ENCODE measurements around the gene CCDC80.
"Not testable (repeated sequence)": the region's sequence is repeated elsewhere in the genome, so short reads cannot be mapped to it uniquely, and the experiment has no call there.

CCDC80 gene

DNA sequence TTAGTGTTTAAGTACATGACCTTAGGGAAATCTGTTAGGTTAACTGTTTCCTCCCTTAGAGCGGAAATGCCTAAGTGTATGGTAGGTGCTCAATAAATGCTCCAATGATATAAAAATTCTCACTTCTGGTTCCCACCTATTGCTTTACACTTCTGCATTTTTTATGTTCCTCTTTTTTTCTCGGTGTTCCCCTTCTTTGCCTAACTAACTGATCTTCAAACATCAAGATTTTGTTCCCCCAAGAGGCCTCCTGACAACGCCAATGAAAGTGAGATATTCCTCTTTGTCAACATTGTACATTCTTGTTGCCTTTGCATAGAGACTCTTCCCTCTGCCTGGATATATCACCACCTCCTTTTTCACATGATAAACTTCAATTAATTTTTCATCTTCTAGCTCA is 61.7 kb downstream of the CCDC80 start:
- H3K4me3 ChIP-seq (ENCODE audit: low read depth, low read length) = no peak overlapping the region
- no peak for TF ChIP-seq CTCF (IDR thresholded peaks at IDR 0.05; ENCODE audit: borderline replicate concordance, insufficient read depth, low read depth, low read length)

GRCh38 chr3:112572701-112573100 is 68.2 kb downstream of the CCDC80 start:
- TF ChIP-seq CTCF (IDR thresholded peaks at IDR 0.05; ENCODE audit: borderline replicate concordance, insufficient read depth, low read depth, low read length) = no peak

DNA sequence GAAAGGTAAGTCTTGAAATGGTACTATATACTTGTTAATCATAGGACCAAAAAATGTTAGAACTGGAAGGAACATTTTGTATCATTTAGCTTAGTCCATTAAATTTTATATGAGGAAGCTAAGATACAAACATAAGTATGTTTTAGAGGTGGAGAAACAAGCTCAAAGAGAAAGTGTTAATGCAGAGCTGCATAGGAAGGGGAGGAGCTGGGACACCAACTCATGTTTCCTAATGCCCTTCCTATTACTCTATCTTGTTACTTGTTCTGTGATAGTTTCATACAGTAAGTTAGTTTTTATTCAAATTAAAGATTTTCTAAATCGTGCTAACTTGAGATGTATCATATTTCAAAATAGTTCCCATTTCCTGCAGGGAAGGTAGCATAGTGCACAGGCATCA is 71.7 kb downstream of the CCDC80 start:
- no peak for TF ChIP-seq CTCF (IDR thresholded peaks at IDR 0.05; ENCODE audit: borderline replicate concordance, insufficient read depth, low read depth, low read length)
- H3K4me3 ChIP-seq (ENCODE audit: low read depth, low read length) = no peak overlapping the region

More at GRCh38 chr3:112572701-112573100, 68.2 kb downstream of the CCDC80 start:
- no peak overlapping the region for H3K4me3 ChIP-seq (ENCODE audit: low read depth, low read length)

DNA sequence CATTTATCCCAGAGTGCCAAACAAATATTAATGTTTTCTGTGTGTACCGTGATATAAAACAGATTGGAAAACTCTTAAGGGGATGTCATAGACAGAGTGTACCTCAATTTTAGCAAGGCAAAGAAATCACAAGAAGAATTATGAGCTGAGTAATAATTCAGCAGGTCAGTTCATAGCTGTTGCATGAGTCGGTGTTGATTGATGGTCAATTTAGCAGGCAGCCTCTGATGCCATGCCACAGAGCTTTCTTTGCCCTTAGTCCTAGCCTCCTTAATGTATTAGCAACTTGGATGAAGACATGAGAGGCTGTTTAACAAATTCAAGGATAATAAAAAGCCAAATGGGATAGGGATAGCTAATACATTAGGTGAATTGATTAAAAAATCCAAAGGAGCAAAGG is 72.3 kb downstream of the CCDC80 start:
- no peak for TF ChIP-seq CTCF (IDR thresholded peaks at IDR 0.05; ENCODE audit: borderline replicate concordance, insufficient read depth, low read depth, low read length)
- H3K4me3 ChIP-seq (ENCODE audit: low read depth, low read length) = no peak overlapping the region

- no peak for TF ChIP-seq CTCF (IDR thresholded peaks at IDR 0.05; ENCODE audit: borderline replicate concordance, insufficient read depth, low read depth, low read length)
- H3K4me3 ChIP-seq (ENCODE audit: low read depth, low read length) = no peak overlapping the region
Observed at GRCh38 chr3:112564940-112565305, 76.0 kb downstream of the CCDC80 start.

DNA sequence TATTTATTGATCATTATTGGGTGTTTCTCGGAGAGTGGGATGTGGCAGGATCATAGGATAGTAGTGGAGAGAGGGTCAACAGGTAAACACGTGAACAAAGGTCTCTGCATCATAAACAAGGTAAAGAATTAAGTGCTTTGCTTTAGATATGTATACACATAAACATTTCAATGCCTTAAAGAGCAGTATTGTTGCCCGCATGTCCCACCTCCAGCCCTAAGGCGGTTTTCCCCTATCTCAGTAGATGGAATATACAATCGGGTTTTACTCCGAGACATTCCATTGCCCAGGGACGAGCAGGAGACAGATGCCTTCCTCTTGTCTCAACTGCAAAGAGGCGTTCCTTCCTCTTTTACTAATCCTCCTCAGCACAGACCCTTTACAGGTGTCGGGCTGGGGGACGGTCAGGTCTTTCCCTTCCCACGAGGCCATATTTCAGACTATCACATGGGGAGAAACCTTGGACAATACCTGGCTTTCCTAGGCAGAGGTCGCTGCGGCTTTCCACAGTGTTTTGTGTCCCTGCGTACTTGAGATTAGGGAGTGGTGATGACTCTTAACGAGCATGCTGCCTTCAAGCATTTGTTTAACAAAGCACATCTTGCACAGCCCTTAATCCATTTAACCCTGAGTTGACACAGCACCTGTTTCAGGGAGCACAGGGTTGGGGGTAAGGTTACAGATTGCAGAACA is 76.5 kb downstream of the CCDC80 start:
- H3K4me3 ChIP-seq (ENCODE audit: low read depth, low read length) = not testable (repeated sequence)

DNA sequence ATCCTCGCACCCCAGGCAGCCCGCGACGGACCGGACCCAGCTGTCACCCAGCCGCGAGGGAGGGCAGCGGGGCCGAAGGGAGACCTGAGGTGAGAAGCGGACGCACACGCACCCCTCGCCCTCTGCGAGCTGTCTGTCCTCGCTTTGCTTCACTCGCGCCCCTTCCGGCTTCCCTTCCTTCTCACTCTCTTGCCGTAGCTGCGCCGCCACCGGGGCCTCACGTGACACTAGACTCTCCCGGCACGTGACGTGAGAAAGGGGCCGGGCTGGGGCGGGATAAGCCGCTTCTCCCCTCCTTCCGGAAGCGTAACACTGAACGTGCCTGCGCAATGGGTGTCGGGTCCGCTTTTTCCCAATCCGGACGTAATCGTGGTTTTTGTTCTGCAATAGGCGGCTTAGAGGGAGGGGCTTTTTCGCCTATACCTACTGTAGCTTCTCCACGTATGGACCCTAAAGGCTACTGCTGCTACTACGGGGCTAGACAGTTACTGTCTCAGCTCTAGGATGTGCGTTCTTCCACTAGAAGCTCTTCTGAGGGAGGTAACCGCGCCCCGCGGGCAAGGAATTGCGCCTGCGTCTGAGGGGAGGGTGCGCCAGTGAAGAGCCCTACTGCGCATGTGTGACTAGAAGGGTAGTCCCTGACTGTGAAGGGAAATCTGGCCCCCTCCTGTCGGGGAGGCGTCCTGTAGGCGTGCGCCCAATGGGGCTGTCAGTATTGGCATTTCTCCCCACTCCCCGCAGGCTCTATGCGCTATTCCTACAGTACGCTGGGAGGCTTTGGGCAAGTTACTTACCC is 79.0 kb downstream of the CCDC80 start, which contains the start of the genes ATG3 and SLC35A5:
ATG3 (minus strand) TSS at position 229 of the 796 bp plus-strand sequence. CDS start 434 bp downstream, outside the sequence.
SLC35A5 (plus strand) TSS at position 312 of the 796 bp plus-strand sequence. CDS start 1,359 bp downstream, outside the sequence.
- 0 out of 2 replicates have a peak, but pooled peaks have one; percentile 17 for TF ChIP-seq CTCF (IDR thresholded peaks at IDR 0.05; ENCODE audit: borderline replicate concordance, insufficient read depth, low read depth, low read length)
- H3K4me3 ChIP-seq (ENCODE audit: low read depth, low read length) = peak within 1 kb of the TSS; percentile 90

Measured in GM12875 (cell line).